ENCODE measurements around the gene HAPSTR1.

Gene HAPSTR1

DNA sequence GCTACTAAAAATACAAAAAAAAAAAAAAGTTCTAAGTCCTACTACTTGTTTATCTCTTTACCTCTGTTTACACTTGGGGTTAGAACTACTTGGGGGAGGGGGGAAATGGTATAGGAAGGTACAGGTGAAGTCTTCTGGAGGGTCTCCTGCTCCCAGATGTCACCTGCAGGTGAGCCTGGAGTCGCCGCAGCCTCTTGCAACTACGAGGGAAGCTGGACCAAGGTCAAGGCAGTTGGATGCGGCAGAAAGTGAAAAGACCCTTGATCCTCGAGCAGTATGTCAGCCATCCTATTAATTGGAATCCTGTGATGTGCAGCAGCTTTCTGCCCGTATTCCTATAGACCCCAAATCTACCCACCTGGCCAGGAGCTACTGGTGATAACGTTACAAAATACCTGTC is 33.0 kb downstream of the HAPSTR1 start:
- DNase-seq (ENCODE audit: low read depth) = no peak

DNA sequence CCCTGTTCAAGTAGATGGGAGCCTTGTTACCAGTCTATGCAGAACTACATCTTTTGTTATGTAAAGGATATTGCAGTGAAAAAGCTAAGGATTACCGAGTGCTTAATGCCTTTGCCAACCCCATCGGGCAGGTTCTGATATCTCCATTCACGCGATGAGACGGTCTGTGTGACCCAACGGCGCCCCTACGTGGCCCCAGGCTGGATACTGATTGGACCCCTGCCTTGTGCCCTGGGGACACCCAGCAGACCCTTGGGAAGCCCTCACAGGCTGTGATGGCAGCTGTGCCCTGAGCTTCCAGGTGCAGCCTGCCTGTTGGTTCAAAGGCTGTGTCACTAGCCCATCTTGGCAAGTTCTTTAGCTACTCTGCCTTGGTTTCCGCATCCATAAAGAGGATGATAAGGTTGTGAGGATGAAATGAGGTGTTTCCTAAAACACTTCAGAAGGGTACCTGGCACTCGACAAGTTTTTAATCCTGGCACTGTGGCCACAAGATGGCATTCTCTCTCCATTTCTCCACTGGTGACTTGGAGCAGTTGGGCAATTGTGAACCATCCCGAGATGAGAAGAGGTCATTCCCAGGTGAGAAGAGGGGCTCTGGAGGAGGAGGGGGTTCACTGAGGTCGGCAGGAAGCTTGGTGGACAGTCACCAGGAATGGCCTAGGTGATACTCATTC is 33.6 kb downstream of the HAPSTR1 start:
- no peak for DNase-seq (ENCODE audit: low read depth)

DNA sequence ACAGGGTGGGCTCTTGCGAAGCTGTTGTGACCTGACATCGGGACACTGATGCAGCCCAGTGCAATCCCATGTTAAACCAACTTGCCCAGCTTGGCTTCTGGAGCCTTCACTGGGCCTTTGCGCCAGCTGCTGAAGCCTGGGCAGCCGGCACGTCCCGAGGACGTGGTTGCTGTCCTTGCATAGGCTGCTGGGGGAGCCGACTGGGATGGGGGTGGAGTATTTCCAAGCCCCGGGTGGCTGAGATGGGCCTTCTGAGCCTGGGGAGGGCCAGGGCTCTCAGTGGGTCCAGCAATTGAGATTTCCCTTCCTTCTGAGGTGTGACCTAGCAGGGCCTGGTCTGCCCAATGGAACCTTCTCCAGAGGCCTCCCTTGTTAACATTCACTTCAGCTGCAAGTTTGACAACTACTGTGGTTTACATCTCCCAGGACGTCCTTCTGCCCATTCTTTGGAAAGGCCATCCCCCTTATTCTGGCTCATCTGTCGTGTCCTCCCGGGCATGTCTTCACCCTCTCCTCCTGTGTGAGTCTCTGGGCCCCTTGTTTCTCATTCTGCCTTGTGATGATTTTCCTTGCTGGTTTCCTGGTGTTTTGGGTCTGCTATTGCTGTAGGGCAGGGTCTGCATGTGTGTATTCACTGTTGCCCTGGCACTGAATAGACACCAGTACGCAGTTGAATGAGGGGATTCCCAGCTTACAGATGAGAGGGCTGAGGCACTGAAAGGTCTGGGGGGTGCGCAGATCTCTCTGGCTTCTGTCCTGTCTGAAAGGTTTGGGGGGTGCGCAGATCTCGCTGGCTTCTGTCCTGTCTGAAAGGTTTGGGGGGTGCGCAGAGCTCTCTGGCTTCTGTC is 34.4 kb downstream of the HAPSTR1 start:
- DNase-seq (ENCODE audit: low read depth) = no peak

DNA sequence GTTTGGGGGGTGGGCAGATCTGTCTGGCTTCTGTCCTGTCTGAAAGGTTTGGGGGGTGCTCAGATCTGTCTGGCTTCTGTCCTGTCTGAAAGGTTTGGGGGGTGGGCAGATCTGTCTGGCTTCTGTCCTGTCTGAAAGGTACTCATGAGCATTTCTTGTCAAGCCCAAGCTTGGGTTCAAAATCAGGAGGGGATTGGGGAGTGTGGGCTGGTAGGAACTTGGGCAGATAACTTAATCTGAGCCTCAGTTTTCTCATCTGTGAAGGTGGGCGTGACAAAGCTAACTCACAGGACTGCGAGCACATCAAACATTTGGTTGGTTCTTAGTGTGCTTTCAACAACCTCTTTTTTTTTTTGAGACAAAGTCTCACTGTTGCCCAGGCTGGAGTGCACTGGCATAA is 35.2 kb downstream of the HAPSTR1 start:
- no peak for DNase-seq (ENCODE audit: low read depth)

DNA sequence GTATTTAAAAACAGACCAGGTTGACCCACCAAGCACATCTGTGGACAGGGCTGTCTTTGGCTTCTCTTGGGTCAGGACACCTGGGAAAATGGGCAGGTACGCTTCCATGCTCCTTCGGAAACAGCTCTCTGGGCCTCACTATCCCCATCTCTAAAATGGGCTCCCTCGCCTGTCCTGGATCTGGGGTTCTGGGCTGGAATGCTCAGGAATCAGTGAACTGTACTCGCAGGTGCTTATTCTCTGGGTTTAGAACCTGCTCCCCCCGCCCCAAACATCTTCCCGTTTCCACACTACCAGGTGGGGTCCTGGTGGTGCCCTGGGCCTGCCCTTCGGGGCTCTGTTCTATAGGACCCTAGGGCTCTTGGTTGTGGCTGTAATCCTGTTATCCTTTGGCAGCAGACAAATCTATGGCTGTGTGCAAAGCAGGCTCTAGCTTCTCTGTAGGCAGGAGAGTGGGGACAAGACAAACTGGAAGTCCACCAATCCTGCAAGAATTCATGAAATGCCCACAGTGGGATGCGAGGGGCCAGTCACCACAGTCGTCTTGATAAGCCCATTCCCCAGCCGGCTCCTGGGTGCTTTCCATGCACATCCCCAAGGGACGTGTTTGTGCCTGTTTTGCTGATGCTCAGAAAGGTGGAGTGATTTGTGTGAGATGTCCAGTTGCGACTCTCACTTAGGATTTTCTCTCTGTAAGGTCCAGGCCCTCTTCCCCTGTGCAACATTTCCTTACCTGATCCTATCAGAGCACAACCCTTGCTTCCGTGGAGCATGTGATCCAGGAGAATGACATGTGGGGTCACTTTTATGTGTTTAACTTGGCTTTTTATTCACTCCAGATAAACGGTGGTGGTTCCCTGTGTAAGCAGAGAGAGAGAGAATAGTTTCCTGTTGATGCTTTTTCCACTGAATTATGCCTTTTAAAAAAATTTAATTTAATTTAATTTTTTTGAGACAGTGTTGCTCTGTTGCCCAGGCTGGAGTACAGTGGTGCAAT is 37.2 kb downstream of the HAPSTR1 start:
- no peak for DNase-seq (ENCODE audit: low read depth)

DNA sequence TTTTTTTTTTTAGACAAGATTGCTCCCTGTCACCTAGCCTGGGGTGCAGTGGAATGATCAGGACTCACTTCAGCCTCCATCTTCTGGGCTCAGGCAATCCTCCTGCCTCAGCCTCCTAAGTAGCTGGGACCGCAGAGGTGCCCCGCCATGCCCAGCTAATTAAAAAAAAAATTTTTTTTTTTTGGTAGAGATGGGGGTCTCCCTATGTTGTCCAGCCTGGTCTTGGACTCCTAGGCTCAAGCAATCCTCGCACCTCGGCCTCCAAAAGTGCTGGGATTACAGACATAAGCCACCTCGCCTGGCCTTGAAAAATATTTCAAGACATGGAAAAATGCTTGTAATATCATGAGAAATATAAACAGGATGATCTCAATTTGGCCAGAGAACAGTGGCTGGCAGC is 42.9 kb downstream of the HAPSTR1 start:
- DNase-seq (ENCODE audit: low read depth) = no peak

DNA sequence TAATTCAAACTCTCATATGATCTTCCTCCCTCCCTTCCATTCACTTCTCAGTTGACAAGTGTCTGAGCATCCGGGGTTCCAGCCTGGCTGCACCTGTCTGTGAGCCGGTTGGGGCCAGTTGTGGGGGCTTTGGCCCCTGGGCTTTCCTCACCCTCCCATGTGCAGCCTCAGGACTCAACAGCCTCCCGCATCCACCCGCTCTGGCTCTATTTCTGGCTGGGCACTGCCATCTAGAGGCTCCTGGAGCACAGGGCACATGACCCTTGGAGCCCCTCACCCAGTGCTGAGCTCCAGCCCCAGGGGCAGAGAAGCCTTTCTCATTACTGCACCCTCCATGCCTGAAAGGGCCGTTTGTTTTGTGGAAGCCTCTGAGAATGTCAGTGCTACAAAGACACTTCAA is 43.3 kb downstream of the HAPSTR1 start:
- peak; percentile 36 for DNase-seq (ENCODE audit: low read depth)

DNA sequence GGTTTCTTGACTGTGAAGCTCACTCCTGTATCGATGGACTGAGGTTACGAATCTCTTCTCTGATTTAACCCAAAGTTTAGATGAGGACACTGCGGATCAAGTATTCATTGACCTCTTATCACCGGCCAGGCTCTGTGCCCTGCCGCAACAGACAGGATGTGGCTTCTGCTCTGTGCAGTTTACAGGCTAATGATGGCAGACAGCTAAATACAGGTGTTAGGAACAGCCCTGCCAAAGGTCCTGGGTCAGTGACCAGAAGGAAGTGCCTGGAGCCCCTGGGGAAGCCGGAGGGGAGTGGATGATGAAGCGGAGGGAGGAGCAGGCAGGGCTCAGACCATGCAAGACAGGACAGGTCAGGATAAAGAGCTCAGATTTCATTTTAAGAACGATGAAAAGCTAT is 44.4 kb downstream of the HAPSTR1 start:
- DNase-seq (ENCODE audit: low read depth) = no peak

DNA sequence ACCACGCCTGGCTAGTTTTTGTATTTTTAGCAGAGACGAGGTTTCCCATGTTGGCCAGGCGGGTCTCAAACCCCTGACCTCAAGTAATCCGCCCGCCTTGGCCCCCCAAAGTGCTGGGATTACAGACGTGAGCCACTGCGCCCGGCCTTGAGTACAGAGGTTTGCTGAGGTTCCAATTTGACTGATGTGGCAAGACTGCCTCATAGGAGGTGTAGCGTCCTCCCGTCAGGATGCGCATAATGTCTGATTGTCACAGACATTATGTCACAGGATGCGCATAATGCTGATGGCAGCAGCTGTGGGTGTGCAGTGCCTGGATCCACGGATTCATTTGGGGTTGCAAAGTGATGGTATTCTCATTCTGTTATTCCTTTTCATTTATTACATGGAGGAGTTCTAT is 45.2 kb downstream of the HAPSTR1 start:
- no peak for DNase-seq (ENCODE audit: low read depth)

DNA sequence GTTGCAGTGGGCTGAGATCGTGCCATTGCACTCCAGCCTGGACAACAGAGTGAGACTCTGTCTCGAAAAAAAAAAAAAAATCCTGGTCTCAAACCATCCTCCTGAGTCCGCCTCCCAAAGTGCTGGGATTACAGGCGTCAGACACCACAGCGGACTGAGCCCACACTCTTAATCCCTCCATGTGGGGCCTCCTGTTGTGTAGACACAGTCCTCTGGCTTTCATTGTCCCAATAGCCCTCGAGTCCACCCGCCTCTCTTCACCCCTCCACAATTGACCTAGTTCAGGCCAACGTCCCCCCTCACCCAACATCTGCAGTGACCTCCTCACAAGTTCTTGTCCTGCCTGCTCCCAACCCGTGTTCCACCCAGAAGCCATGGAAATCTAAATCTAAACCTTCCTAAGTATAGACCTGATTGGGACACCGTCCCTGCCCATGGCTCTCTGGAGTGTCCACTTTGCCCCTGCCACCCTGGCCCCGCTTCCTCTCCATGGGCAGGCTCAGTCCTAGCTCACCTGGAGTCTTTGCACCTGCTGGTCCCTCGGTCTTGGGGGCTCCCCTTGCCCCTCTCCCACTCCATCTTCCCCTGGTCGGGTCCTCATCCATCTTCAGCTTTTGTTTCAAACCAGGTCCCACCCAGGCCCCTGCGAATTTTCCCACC is 46.7 kb downstream of the HAPSTR1 start:
- no peak for DNase-seq (ENCODE audit: low read depth)

DNA sequence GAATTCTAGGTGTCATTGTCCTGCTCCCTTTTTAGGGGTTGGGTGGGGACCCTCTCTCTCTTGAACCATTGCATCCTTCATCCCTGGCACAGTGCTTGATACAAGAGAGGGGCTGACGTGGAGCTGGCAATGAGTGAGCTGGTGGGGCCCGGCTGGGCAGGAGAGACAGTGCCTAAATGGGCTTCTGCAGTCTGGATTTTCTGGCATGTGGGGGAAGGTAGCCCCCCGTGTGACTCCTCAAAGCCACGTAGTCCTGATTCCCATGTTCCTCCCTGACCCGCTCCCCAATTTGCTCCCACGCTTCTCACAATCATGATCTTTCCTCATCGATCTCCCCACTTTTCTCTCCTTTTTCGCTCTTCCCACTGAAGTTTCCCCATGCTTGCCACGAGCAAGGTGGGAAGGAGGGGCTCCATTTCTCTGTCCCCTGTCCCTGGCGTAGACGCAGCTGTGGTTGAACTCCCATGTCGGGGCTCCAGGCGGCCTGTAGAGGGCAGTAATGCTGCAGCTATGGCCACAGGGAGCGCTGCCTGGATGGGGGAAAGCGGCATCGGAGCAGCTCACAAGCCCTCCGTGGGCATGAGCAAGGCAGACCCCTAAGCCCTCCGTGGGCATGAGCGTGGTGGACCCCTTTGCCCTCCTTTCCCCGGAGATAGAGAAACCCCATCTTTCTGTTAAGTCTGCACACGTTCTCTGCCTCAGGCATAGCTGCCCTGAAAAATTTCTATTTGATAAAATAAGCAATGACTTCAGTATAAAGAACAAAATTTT is 47.5 kb downstream of the HAPSTR1 start:
- DNase-seq (ENCODE audit: low read depth) = peak; percentile 29

DNA sequence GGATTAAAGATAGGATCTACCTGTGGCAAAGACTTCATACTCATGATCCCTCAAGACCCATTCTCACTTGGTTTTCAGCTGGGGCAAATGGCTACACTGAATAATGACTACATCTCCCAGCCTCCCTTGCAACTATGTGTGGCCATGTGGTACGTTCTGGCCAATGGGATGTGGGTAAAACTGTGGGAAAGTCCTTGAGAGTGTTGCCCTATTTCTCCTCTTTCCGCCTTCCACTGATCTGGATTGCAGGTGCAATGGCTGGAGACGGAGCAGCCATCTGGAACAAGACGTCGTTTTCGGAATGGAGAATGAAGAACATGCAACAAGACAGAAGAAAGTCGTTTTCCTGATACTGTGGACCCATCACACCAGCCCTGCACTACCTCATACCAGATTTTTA is 48.5 kb downstream of the HAPSTR1 start:
- DNase-seq (ENCODE audit: low read depth) = no peak

All from stimulated activated CD8-positive, alpha-beta memory T cell treated with anti-CD3 and anti-CD28 coated beads, Interleukin-7, amount 100 ng/mL, for 24 hours (primary cell).